AML-193 (cell line): ENCODE data around the gene ATG7.
"Not testable (repeated sequence)": the region's sequence is repeated elsewhere in the genome, so short reads cannot be mapped to it uniquely, and the experiment has no call there.

Experiments
- DNase-seq, 2 experiments: peaks; one replicate each; lab custom pipeline; 2025; lab: John Stamatoyannopoulos, UW

ATG7 gene

DNA sequence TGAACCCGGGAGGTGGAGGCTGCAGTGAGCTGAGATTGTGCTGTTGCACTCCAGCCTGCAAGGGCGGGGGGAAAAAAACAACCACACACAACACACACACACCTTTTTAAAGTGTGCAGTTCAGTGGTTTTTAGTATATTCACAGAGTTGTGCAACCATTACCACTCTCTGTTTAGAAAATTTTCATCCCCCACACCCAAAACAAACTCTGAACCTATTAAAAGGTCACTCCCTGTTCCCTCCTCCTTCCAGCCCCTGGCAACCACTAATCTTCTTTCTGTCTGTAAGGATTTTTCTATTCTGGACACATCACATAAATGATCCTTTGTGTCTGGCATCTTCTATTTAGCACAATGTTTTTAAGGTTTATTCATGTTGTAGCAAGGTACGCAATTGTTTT is 159.1 kb downstream of the ATG7 start:
- no peak for DNase-seq

GRCh38 chr3:11434017-11434526 is 161.9 kb downstream of the ATG7 start:
- no peak for DNase-seq

DNA sequence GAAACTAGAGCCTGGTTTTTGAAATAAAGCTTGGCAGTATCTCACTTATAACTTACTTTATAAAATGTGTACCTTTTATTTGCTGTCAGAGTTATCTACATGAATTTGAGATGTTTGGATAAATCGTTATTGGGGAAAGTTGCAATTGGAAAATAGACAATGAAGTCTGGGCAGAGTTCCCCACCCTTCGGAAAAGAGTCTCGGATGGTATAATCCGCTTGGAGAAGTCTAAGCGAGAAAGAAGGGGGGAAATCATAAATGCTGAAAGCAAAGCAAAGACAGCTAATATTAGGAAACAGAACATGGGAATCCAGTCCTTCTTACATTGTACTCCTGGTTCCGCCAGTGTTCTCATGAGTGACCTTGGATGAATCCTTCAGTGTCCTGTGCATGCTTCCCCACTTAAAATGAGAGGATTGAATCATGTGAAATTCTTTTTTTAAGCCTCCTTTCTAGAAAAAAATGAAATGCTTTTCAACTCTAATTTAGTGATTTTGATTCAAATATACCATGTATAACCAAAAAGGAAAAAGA is 162.4 kb downstream of the ATG7 start:
- DNase-seq = no peak

GRCh38 chr3:11435440-11436165 is 163.4 kb downstream of the ATG7 start:
- DNase-seq = no peak

GRCh38 chr3:11436775-11437174 is 164.6 kb downstream of the ATG7 start:
- no peak for DNase-seq

- DNase-seq = no peak
Observed at GRCh38 chr3:11437506-11437905, 165.3 kb downstream of the ATG7 start.

GRCh38 chr3:11438646-11439045 is 166.4 kb downstream of the ATG7 start:
- DNase-seq = no peak

- DNase-seq = not testable (repeated sequence)
Observed at GRCh38 chr3:11441346-11441745, 169.1 kb downstream of the ATG7 start.

DNA sequence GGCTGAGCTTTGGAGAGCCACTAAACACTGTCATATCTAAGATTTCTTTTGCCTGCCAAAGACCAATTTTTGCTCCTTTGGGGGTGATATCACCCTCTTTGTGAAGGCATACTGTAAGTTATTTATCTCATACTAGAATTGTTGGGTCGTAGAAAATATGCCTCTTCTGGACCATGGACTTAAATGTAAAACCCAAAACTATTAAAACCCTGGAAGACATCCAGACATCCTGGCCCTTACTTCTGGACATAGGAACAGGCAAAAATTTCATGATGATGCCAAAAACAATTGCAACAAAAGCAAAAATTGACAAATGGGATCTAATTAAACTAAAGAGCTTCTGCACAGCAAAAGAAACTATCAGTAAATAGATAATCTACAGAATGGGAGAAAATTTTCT is 172.2 kb downstream of the ATG7 start:
- DNase-seq = no peak

- DNase-seq = not testable (repeated sequence)
Observed at GRCh38 chr3:11445193-11445592, 173.0 kb downstream of the ATG7 start.

DNA sequence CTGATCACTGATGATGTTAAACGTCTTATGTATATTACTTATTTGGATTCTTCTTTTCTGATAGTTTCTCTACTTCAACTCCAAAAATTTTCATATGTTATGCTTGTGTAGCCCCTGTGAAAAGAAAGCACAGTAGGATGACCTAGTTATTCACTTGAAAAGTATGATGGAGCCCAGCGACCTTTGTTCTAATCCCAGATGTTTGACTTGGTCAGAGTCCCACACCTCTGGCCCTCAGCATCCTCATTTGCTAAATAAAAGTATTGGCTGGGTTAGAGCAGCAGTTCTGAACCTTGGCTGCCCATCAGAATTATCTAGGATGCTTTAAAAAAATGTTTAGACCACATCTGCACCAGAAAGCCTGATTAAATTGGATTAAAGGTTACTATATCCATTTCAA is 173.7 kb downstream of the ATG7 start:
- no peak for DNase-seq

GRCh38 chr3:11447584-11448200 is 175.5 kb downstream of the ATG7 start:
- no peak for DNase-seq

DNA sequence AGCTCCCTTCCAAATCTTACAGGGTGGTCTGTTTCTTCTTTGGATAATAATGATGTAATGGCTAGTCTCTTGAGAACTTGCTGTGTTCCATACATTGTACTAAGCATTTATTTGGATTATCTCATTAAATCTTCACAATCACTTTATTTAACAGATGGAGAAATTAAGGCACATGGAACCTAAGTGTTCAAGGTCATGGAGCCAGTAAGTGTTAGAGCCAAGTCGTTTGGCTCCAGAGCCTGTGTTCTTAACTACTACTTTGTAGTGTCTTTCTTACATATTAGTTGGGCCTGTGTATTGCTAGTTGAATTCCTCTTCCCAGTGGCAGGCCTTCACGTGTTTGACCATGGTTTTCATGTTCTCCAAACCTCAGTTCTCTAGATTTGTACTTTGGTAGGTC is 177.8 kb downstream of the ATG7 start:
- no peak for DNase-seq

DNA sequence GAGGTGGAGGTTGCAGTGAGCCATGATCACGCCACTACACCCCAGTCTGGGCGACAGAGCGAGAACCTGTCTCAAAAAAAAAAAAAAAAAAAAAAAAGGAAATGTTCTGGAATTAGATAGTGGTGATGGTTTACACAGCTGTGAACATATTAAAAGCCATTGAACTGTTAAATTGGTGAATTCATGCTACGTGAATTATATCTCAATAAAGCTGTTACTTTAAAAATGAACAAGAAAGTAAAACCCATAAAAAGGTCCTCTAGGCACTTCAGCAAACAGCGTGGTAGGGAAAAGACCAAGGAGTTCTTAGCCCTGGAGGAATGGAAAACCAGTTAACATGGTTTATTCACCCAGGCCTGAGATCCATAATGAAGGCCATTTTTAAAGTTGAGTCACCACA is 180.1 kb downstream of the ATG7 start:
- DNase-seq = no peak

DNA sequence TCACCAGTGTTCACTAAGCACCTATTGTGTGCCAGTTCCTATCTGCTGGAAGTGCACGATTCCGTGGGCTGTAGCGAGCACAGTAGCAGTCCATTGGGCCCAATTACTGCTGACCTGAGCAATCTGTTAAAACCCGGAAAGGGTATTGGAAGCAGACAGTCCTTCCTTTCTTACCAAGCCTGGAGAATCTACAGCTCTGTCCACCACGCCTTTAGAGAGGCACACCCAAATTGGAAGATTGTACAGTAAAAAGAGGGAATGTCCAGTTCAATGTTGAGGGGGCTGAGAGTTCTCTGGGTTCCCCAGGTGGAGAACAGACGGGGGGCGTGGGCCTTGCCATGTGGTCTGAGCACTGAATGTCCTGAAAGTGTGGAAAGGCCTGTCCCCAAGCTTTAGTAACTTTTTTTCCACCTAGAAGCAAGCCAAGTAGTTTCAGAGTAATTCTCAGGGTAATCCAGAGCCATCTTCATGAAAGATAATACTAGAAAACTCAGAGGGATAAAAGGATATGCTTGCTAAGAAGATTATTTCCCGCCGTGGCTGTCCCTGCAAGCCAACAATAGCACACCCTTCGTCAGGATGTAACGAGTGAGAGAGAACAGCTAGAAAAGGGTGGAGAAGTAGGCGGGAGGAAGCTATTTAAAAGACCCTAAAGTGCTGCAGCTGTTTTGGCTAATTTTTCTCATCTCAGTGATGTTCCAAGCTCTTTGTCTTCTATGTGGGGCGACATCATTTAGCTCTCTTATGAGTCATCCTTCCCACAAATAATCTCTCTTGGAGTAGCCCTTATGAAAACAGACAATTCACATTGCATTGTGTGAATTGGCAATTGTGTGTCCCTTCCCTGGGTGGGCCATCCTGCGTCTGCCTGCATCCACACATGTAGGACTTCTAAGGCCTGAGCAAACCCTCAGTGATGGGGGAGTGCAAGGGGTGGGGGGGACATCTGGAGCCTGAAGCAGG is 181.0 kb downstream of the ATG7 start:
- DNase-seq = no peak

GRCh38 chr3:11455956-11456355 is 183.8 kb downstream of the ATG7 start:
- DNase-seq = peak in 1 of 2 experiments; percentile 20

DNA sequence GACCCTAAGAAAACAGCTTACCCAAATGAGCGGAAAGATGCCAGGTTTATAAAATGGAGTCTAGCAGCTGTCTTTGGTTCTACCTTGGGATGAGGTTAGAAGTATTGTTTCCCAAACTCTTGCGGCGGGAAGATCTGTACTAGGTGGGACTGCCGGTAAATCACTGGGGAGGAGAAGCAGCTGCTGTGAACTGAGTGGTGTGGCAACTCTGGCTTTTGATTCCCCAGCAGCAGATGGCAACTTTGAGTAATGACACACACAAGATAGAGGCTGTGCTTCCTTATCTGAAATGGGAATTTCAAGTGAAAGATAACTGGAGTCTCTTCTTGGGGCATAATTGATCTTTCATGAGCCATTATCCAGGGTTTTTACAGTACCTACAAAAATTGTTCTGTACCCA is 184.9 kb downstream of the ATG7 start:
- DNase-seq = no peak

DNA sequence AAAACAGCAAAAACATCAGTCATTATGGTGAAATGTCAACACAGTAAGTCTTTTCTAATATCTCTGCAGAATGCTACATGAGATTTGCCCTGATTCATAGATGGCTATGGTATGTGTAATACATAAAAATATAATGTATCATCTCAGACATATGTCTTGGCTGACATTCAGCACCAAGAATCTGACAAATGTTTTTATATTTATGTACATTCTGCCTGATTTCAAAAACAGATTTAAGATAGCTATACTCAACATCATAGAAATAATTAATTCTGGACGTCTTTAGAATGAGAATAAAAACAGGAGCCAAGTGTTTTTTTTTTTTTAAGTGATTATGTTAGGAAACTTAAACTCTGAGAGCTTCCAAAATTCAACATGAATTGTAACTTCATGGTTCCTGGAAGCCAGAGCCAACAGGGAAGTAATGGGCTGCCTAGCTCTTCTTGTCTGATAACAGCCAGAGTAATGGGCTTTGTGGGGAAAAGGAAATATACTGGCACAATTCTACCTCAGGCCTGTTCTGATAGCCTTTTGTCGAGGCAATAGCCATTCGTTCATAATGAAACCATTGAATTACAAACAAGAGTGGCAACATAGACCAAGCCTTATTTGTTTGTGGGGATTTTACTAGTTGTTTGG is 187.1 kb downstream of the ATG7 start:
- DNase-seq = no peak

GRCh38 chr3:11461226-11461625 is 189.0 kb downstream of the ATG7 start:
- no peak for DNase-seq

DNA sequence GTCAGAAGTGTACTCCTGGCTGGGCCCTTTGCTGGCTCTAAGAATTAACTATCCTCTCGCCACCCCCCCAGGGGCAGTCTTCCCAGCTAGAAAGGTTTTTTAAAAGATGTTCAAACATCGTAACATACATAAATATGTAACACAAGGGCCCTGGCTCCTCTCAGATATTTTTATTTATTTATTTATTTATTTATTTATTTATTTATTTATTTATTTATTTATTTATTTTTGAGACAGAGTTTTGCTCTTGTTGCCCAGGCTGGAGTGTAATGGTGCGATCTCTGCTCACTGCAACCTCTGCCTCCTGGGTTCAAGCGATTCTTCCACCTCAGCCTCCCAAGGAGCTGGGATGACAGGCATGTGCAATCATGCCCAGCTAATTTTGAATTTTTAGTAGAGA is 190.5 kb downstream of the ATG7 start:
- DNase-seq = not testable (repeated sequence)

DNA sequence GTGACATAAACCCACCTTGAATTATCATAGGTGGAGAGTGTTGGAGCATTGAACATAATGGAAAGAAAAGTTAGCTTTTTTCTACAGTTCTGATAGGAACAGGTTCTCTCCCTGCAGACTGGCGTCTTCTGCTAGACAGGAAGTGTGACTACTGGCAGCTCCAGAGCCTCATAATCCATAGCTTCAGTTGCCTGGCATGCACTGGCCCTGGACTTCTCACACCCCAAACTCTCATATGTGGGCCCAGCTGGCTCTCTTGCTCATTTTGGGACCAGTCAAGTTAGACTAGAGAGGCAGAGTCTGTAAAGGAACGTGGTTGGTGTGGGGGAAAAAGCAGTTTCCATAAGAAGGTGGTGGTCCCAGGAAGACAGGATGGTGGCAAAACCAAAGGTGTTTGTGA is 191.4 kb downstream of the ATG7 start:
- no peak for DNase-seq

DNA sequence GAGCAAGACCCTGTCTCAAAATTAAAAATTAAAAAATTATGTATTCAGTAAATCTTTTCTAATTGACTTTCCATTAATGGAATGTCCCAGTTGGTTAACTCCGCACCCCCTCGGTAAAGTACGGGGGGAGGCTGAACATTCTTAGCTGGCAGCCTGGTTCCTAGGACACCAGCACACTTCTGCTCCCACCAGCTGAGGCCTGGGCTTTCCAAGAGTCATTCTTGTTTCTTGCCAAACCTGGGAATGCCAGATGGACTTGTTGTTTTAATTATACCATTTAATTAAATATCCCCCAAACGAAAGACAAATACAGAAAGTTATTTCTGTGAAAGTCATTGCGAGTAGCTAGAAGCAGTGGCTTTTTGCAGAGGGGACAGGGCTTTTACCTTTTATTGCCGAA is 192.2 kb downstream of the ATG7 start:
- no peak for DNase-seq
